HG03060 (cell line): ENCODE measurements around the gene URB1.
"Not testable (repeated sequence)": the region's sequence is repeated elsewhere in the genome, so short reads cannot be mapped to it uniquely, and the experiment has no call there.

ENCODE experiments used
- ATAC-seq: cut with Tn5 transposase; IDR thresholded peaks from one replicate; pipeline ENCODE4 v1.9.1; 2021; ENCODE audit warnings: low read depth, moderate number of reproducible peaks; ENCODE audit not compliant: unreplicated experiment

The URB1 gene

GRCh38 chr21:32328595-32328994 is 64.2 kb downstream of the URB1 start:
- no peak for ATAC-seq

DNA sequence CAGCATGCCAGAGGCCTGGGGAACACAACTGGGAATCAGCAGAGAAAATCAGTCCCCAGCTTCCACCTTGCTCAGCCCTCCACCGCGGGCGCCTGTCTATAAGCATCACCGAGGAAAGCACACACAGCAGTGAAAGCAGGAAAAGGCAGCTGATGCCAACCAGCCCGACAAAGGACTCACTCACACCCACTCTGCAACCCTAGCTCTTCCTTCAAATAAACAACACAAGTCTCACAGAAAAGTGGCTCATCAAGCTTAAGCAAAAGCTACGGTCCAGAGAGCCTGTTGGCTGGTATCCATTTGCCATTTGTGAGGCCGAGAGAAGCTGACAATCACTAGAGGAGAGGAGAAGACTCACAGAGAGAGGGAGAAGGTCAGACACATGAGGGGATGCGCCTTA is 67.1 kb downstream of the URB1 start:
- ATAC-seq, result no peak

GRCh38 chr21:32322676-32323075 is 70.1 kb downstream of the URB1 start:
- no peak for ATAC-seq

DNA sequence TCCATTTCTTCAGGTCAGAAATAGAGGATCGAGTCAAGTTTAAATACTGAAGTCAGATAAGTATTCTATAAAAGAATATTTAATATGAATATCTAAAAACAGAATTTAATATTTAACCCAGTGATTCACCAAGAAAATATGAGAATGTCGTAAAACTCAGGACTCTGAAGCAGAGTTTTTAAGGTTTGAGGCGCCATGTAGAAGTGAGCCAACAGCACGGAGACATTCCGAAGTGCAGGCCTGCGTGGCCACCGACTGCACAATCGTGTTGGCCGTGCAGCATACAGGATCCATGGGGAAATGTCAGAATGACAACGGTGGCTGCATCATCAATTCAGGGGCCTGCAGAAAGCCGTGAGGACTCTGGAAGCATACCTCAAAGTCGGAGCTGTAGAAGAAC is 70.7 kb downstream of the URB1 start:
- ATAC-seq, result no peak

DNA sequence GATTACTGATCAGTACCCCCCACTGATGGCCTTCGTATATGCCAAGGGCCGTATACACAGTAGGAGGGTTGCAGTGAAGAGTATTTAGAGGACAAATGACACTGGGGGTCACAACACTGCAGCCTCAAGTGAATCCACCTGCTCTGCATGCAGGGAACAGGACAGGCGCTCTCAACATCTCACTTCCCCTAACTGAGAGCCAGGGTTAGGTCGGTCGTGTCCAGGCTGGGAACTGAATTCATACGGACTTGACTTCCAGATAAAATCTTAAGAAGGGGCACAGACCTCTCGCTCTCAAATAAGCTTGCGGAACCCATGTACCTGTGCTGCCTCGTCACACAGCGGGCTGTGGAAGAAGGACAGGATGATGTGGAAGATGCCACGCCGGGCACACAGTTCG is 71.3 kb downstream of the URB1 start:
- ATAC-seq, result no peak

DNA sequence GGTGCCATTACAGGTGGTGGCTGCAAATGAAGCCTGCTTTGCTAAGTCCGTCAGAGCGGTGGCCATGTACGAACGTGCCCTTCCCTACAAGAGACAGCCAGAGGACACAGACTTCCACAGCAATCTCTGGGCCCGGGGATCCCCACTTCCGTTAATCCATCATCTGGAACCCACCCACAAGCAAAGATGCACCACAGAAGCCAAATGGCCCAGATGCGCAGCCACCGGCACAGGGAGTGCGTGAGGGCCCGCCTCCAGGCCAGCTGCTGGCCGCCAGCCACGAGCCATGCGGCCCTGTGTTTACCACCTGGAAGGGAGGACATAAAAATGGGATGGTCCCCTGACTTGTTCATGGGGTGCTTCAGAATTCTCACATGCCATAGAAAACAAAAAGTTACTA is 72.1 kb downstream of the URB1 start:
- no peak for ATAC-seq

- ATAC-seq, result no peak
Observed at GRCh38 chr21:32320059-32320458, 72.8 kb downstream of the URB1 start.

GRCh38 chr21:32319012-32319411 is 73.8 kb downstream of the URB1 start:
- ATAC-seq, result no peak

- ATAC-seq, result no peak
Observed at GRCh38 chr21:32317726-32318125, 75.1 kb downstream of the URB1 start.

DNA sequence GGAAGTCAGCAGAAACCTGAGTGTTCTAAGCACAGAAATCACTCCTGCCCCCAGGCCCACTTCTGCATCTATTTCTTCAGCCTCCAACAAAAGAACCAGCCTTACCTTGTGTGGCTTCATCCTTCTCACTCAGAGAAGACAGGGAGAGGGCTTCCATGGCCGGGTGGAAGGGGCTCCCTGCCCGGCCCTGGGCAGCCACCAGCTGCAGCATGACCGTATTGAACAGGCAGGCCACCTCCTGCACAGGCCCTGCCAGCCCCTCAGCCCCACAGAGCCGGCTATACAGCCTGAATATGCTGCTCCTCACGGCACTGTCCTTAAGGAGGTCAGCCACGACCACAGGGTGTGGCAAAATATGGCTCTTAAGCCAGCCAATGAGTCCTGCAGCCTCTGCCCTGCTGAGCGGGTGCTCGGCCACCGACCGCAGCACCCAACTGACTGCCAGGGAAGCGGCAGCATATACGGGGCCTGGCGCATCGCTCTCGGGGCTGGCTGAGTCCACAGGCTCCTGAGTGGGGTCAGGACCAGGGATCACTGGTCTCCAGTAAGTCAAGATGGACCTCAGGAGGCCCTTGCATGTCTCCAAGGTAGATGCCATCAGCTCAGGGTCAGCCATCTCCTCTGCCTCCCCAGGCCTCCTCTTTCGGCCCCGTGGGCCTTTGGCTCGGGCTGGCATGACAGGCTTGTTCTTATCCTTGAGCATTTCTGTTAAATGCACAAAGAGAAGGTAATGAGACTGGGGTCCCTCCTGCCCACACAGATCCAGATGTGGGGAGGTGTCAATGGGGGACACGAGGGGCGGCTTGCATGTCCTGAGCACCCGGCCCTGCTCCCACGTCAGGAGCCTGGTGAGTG is 76.2 kb downstream of the URB1 start:
- ATAC-seq, result no peak

DNA sequence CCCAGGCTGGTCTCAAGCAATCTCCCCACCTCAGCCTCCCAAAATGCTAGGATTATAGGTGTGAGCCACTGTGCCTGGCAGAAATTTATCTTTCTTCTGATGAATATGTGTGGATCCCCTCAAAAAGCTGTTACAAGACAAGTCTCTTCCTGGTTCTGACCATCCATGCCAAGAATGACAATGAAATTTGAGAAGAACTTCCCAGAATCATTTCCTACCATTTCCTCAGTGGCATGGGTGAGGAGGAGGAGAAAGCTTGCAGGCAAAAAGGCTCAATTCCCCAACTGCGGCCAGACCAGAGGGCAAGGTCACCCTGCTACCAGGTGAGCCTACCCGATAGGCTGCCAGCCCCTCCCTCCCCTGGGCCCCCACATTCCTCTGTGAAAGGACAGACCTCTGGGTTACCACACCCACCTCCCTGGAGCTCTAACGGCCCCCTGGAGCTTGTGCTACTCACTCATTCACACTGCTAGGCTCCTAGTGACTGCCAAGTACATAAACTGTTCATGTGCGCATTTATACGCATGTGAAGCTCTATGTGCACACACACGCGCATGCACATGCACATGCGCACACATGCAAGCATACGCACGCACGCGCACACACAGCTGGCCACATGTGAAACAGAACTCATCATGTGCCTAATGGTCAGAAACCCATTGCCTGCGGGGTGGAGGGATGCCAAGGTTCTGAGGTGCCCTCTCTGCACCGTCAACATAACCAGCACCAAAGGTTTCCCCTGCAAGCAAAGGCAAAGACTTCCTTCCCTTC is 77.1 kb downstream of the URB1 start:
- ATAC-seq, result no peak

- ATAC-seq, result no peak
Observed at GRCh38 chr21:32314806-32315205, 78.0 kb downstream of the URB1 start.

DNA sequence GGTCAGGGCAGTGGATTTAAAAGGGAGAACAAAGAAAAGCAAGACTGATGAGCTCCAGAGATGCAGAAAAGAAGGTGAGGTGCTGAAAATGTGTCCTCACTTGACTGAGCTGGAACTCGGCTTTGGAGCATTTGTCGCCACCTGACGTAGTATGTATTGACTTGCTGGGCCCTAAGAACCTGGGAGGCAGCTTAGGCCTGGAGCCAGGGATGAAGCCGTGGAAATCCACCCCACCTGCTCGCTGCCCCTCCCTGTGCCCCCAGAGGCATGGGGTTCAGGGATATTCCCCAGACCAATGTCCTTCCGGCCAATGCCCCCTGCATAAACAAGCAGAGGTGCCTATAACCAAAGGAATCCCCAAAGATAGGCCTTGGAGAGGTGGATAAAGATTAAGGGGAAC is 79.8 kb downstream of the URB1 start:
- ATAC-seq, result no peak

- ATAC-seq, result no peak
Observed at GRCh38 chr21:32312326-32312725, 80.5 kb downstream of the URB1 start.

DNA sequence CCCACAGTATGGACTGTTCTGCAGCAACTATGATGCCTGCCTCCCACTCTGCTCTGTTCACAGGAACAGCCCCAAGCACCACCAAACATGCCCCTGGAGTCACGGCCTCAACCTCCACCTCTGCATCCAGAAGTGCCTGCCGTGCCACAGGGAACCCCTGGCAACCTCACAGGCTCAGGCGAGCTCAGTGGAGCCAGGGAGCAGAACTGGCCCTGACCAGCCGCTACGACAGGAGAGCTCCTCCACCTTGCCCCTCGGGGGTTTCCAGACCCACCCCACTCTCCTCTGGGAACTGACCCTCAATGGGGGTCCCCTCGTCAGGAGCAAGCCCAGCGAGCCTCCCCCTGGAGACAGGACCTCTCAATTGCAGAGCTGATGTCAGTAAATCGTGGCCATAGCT is 81.2 kb downstream of the URB1 start:
- ATAC-seq, result no peak

- ATAC-seq, result not testable (repeated sequence)
Observed at GRCh38 chr21:32310976-32311375, 81.8 kb downstream of the URB1 start.

DNA sequence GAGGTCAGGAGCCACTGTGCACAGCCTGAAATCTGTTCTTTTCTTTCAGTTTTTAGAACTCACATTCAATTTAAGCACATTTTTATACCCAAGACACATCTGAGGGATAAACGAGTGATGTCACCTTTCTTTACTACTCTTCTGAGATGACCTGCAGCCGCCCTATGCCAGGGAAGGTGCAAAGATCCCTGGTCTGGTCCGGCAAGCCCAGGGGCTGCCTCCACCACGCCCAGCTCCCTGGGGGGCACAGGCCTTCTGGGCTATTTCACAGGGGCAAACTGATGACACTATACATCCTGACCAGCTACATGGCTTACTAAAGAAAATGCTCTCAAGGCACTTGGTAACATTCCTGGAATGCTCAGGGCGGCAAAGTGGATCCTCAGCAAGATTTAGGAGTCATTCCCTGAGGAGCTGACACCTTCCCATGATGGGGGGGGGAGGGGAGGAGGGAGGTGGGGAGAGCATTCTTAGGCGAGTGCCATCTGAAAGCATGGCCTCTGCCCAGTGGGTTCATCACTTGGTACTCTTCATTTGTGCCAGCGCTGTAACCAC is 82.8 kb downstream of the URB1 start:
- no peak for ATAC-seq

- no peak for ATAC-seq
Observed at GRCh38 chr21:32308696-32309095, 84.1 kb downstream of the URB1 start.

DNA sequence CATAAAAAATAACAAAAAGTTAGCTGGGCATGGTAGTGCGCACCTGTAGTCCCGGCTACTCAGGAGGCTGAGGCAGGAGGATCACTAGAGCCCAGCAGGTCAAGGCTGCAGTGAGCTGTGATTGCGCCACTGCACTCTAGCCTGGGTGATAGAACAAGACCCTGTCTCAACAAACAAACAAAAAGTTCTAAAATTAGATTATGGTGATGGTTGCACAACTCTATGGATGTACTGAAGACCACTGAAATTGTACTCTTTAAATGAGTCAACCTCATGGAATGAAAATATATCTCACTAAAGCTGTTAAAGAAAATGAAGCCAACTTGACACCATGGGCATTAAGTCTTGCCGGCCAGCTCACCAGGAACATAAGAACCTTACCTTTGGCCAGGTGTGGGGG is 85.1 kb downstream of the URB1 start:
- no peak for ATAC-seq

GRCh38 chr21:32306021-32306780 is 86.6 kb downstream of the URB1 start:
- no peak for ATAC-seq

- no peak for ATAC-seq
Observed at GRCh38 chr21:32304998-32305397, 87.8 kb downstream of the URB1 start.
